ENCODE results near the gene PNMT. TPM values are rescaled to one million over a fixed set of nuclear protein-coding genes. Genes with fewer than 3 reads are reported as not detected.

The PNMT gene
- total RNA-seq, 1 donor from 2014 or later = 4.3 TPM

DNA sequence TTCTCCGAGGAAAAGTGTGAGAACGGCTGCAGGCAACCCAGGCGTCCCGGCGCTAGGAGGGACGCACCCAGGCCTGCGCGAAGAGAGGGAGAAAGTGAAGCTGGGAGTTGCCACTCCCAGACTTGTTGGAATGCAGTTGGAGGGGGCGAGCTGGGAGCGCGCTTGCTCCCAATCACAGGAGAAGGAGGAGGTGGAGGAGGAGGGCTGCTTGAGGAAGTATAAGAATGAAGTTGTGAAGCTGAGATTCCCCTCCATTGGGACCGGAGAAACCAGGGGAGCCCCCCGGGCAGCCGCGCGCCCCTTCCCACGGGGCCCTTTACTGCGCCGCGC, 31.5 kb downstream of the PNMT start, which contains the start of gene ERBB2:
Gene ERBB2, plus strand, starts transcription at position 247 of the 330 bp plus-strand sequence. CDS start 175 bp downstream, outside the sequence.
- Histone ChIP-seq H3K36me3 (no peaks in the 10 kb centered on the region), H3K4me1 (peaks cover 33% of the 10 kb centered on the region), H3K27me3 (no peaks in the 10 kb centered on the region), H3K9me3 (no peaks in the 10 kb centered on the region), H3K4me3 (peak within 1 kb of the TSS; percentile 71), H3K27ac (peak within 1 kb of the TSS; percentile 76)
- TF ChIP-seq, protein P1, sequence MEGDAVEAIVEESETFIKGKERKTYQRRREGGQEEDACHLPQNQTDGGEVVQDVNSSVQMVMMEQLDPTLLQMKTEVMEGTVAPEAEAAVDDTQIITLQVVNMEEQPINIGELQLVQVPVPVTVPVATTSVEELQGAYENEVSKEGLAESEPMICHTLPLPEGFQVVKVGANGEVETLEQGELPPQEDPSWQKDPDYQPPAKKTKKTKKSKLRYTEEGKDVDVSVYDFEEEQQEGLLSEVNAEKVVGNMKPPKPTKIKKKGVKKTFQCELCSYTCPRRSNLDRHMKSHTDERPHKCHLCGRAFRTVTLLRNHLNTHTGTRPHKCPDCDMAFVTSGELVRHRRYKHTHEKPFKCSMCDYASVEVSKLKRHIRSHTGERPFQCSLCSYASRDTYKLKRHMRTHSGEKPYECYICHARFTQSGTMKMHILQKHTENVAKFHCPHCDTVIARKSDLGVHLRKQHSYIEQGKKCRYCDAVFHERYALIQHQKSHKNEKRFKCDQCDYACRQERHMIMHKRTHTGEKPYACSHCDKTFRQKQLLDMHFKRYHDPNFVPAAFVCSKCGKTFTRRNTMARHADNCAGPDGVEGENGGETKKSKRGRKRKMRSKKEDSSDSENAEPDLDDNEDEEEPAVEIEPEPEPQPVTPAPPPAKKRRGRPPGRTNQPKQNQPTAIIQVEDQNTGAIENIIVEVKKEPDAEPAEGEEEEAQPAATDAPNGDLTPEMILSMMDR (IDR thresholded peaks at IDR 0.05) = no peak
- intact Hi-C loops (cut with DNase I) = no loop called here
- ATAC-seq (peak; percentile 91), DNase-seq (peak; percentile 86)

DNA sequence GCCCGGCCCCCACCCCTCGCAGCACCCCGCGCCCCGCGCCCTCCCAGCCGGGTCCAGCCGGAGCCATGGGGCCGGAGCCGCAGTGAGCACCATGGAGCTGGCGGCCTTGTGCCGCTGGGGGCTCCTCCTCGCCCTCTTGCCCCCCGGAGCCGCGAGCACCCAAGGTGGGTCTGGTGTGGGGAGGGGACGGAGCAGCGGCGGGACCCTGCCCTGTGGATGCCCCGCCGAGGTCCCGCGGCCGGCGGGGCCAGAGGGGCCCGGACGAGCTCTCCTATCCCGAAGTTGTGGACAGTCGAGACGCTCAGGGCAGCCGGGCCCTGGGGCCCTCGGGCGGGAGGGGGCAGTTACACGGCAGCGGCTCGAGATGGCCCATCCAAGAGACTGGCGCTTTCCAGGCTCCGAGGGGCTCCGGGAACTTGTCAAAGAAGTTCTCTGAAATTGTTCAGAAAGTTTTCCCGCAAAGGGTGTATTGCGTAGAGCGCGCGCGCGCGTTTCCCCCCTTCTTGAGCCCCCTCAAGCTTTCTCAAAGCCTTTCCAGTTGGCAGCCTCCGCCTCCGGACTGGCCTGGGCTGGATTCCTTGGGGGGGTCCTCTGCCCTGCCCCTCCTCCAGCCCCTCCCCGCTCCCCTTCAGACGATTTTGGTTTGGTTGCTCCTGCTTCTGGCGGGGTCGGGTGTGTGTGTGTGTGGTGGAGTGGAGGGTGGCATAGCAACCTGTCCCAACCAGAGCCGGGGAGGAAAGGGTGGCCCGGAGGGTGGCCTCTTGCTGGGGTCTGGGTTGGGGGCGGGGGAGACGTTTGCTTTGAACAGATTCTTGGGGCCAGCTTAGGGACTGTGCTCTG, 32.1 kb downstream of the PNMT start:
- Histone ChIP-seq H3K4me3 (peak overlapping the region; percentile 71), H3K9me3 (no peaks in the 10 kb centered on the region), H3K36me3 (no peaks in the 10 kb centered on the region), H3K27me3 (no peaks in the 10 kb centered on the region), H3K4me1 (peaks cover 38% of the 10 kb centered on the region), H3K27ac (peak overlapping the region; percentile 76)
- ATAC-seq (peak; percentile 51), DNase-seq (no peak)
- TF ChIP-seq, protein P1 (IDR thresholded peaks at IDR 0.05) = no peak
- intact Hi-C loops (cut with DNase I) = no loop called here

DNA sequence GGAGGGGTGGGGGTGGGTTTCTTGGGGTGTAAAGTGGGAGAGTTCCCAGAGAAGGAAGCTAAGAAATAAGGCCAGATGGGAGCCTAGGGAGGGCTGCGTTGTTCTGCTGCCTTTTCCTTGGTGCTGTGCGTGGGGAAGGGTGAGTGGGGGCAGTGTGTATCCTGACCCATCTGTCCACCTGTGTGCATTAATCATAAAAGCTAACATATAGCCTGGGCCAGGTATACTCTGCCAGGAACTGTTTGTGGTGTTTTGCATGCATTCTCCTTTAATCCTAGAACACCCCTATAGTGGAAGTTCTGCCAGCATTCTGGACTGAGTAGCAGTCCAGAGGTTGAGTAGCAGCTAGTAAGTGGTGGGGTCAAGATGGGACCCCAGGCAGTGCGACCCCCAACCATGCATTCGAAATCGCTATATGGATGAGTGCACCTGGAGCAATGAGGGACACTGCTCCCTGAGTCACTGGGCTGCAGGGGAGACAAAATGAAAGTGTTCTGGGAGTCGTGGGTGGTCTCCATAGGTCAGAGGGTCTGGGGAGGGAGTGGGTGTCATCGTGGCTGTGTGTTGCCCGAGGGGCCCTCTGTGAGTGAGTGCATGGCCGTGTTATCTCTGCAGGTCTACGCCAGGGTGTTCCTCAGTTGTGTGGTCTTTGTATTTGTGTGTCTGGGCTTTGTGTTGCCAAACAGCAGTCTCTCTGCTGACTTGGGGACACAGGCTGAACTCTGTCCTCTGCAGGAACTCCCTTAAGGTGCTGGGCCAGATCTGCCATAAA, 32.9 kb downstream of the PNMT start:
- DNase-seq (no peak), ATAC-seq (no peak)
- Histone ChIP-seq H3K27ac (no peak overlapping the region), H3K9me3 (no peaks in the 10 kb centered on the region), H3K36me3 (no peaks in the 10 kb centered on the region), H3K27me3 (no peaks in the 10 kb centered on the region), H3K4me1 (peaks cover 41% of the 10 kb centered on the region), H3K4me3 (peak overlapping the region; percentile 71)
- intact Hi-C loops (cut with DNase I) = no loop called here
- TF ChIP-seq, protein P1 (IDR thresholded peaks at IDR 0.05) = no peak

DNA sequence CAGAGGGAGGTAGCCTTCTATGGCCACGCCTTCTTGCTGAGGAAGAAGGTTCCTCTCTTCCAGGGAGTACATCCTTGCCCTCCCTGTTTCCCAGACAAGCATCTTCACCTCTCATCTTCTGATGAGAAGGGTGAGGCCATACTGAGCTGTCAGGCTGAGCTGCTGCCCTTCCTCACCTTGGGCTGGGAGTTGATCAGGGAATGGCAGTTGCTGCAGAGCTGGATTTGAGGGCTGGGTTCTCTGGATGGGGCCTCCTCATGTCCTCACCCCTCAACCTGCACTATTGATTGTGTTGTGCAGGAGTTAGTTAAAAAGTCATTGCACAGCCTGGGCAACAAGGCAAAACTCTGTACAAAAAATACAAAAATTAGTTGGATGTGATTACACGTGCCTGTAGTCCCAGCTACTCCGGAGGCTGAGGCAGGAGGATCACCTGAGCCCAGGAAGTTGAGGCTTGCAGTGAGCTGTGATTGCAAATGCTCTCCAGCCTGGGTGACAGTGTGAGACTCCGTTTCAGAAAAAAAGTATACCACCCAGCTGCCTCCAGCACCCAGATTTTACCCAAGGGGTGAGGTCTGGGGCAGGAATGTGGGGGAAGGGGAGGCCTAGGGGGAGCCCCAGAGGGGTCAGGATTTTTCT, 33.6 kb downstream of the PNMT start:
- intact Hi-C loops (cut with DNase I) = no loop called here
- Histone ChIP-seq H3K9me3 (no peaks in the 10 kb centered on the region), H3K4me1 (peaks cover 44% of the 10 kb centered on the region), H3K36me3 (no peaks in the 10 kb centered on the region), H3K27me3 (no peaks in the 10 kb centered on the region), H3K4me3 (peak overlapping the region; percentile 71), H3K27ac (no peak overlapping the region)
- DNase-seq = no peak
- no peak for ATAC-seq
- TF ChIP-seq, protein P1 (IDR thresholded peaks at IDR 0.05) = no peak

DNA sequence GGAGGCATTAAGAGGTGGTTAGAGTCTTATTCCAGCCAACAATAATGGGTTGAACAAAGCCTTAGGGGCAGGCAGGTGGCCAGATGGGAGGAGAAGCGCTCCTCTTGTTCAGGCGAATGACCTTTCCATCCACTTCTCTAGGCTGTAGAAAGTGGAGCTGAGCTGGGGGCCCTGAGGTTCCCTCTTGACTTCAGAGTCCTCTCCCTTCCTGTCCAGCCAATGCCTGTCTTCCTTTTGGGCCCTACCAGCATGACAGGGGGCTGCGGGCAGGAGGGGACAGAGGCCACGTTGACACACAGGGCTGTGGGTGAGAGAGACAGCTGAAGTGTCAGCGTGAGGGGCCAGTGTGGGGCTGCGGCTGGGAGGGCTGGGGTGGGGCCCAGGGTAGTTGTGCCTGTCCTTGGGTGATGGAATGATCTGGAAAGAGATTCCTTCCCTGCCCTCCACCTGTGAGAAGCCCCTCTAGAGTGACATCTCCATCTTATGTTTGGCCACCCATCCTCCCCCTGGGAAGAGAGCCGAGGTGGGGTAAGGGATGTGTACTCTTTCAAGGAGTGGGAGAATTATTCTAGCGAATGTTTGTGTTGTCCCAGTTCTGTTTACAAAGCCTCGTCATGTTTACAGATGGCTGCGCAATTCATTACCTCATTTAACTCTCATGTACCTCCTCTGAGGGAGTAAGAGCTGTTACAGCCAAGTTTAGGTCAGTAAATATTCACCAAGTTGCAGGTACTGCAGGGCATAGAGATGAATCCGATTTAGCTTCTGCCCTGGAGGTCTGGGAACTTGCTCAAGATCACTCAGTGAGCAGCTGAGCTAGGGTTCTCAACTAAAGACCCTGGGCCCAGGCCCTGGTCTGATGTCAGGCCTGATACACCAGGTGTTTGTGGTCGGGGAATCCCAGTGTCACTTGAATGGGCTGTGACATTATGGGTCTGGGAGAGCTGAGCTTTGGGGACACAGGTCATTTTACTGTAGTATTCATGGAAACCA, 34.9 kb downstream of the PNMT start:
- no peak for ATAC-seq

More for the DNA sequence above, 34.9 kb downstream of the PNMT start:
- H3K9me3 ChIP-seq = no peaks in the 10 kb centered on the region
- TF ChIP-seq, protein P1 (IDR thresholded peaks at IDR 0.05) = no peak
- peak; percentile 27 for DNase-seq
- no peak overlapping the region for H3K27ac ChIP-seq
- peaks cover 44% of the 10 kb centered on the region for H3K4me1 ChIP-seq
- no peaks in the 10 kb centered on the region for H3K27me3 ChIP-seq
- H3K36me3 ChIP-seq = peaks cover 2% of the 10 kb centered on the region
- no peak overlapping the region for H3K4me3 ChIP-seq
- intact Hi-C loops (cut with DNase I) = no loop called here

All from upper lobe of right lung (tissue), 1 donor.